Measurements from ENCODE around the gene NOCT.

Gene NOCT, protein sequence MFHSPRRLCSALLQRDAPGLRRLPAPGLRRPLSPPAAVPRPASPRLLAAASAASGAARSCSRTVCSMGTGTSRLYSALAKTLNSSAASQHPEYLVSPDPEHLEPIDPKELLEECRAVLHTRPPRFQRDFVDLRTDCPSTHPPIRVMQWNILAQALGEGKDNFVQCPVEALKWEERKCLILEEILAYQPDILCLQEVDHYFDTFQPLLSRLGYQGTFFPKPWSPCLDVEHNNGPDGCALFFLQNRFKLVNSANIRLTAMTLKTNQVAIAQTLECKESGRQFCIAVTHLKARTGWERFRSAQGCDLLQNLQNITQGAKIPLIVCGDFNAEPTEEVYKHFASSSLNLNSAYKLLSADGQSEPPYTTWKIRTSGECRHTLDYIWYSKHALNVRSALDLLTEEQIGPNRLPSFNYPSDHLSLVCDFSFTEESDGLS

DNA sequence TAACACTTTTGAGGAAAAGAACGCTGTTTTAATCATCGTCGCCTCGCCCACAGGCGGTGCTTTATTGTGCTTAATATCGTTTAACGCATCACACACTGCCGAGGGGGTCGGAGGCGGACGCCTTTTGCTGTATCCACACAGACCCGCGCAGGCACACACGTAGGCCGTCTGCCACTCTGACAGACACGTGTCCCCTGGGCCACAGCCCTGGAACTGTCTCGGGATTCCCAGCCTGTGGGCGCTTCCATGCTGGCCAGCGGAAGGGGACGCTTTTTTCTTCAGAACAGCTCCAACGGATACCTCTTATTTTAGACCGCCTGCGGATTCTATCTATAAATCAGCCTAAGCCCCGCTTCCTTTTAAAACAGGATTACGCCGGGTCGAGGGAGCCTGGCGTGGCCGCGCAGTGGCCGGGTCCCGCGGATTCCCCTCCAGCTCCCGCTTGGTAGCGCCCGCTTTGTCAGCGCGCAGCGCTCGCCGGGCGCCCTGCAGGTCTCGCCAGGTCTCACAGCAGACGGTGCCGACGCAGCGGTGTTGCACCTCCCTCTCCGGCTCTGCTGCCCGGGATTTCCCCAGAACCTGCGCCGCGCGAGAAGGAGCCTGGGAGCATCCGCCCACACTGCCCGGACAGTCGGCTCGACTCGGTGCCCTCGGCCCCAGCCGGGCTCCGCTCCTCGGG, at the start of gene NOCT:
Gene NOCT, plus strand, starts transcription at position 513 of the 679 bp plus-strand sequence. CDS start 201 bp downstream, outside the sequence.
- Histone ChIP-seq H3K4me1 (ENCODE audit: control insufficient read depth, insufficient read depth, low read length) (peaks cover 7% of the 10 kb centered on the region), H3K9ac (ENCODE audit: low read length in 2 of 2) (peak within 1 kb of the TSS; percentile 52 to 83), H3K9me3 (ENCODE audit: control insufficient read depth in 2 of 2, low read length in 2 of 2) (no peaks in the 10 kb centered on the region), H3K4me3 (ENCODE audit: low read length in 2 of 2) (peak within 1 kb of the TSS; percentile 61 to 82), H3K27me3 (ENCODE audit: control insufficient read depth in 1 of 2, insufficient read depth in 2 of 2, low read length in 2 of 2) (no peaks in the 10 kb centered on the region), H3K36me3 (ENCODE audit: control insufficient read depth in 2 of 2, insufficient read depth in 2 of 2, low read length in 2 of 2) (no peaks in the 10 kb centered on the region), H3K27ac (ENCODE audit: low read length) (peak within 1 kb of the TSS; percentile 92)

- Histone ChIP-seq H3K36me3 (ENCODE audit: control insufficient read depth in 2 of 2, insufficient read depth in 2 of 2, low read length in 2 of 2) (no peaks in the 10 kb centered on the region), H3K27me3 (ENCODE audit: control insufficient read depth in 1 of 2, insufficient read depth in 2 of 2, low read length in 2 of 2) (no peaks in the 10 kb centered on the region), H3K9ac (ENCODE audit: low read length in 2 of 2) (no peak overlapping the region), H3K27ac (ENCODE audit: low read length) (no peak overlapping the region), H3K9me3 (ENCODE audit: control insufficient read depth in 2 of 2, low read length in 2 of 2) (no peaks in the 10 kb centered on the region), H3K4me3 (ENCODE audit: low read length in 2 of 2) (no peak overlapping the region), H3K4me1 (ENCODE audit: control insufficient read depth, insufficient read depth, low read length) (no peaks in the 10 kb centered on the region)
Observed at GRCh38 chr4:138967313-138967712, 48.3 kb upstream of the NOCT start.

DNA sequence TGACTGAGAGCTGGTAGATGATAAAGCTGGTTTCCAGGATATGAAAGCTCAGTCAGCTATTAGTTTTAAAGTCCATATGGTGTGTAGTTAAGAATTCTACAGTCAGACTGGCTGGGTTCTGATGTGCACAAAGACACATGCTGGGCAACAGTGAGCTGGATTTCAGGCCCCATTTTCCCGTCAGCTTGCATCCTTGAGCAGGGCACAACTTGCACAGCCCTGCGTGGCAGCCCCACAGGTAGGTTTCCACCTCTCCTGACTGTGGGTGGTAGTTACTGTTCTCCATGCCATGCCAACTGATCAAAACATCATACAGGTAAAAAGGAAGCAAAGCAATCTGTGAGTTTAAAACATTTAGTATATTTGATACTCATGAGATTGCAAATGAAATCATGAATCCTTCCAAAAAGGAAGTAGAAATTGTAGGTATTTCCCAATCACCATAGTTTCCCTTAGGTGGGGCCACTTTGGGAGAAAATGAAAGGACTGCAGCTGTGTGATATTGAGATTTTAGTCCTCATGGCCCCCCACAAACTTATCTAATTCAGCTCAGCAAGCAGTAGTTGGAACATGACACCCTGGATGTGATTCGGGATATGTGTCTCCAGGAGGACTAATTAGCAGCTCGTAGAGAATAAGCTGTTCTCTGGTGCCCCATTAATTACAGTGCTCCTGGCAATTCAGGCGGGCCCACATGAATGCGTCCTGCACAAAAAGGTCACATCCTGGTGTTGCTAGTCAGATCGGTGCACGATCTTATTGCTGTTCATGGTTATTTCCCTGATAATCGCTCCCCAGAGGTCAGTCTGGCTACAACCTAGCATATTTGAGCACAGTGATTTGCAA, 42.4 kb upstream of the NOCT start:
- Histone ChIP-seq H3K36me3 (ENCODE audit: control insufficient read depth in 2 of 2, insufficient read depth in 2 of 2, low read length in 2 of 2) (no peaks in the 10 kb centered on the region), H3K4me1 (ENCODE audit: control insufficient read depth, insufficient read depth, low read length) (no peaks in the 10 kb centered on the region), H3K9me3 (ENCODE audit: control insufficient read depth in 2 of 2, low read length in 2 of 2) (no peaks in the 10 kb centered on the region), H3K9ac (ENCODE audit: low read length in 2 of 2) (no peak overlapping the region), H3K4me3 (ENCODE audit: low read length in 2 of 2) (no peak overlapping the region), H3K27ac (ENCODE audit: low read length) (no peak overlapping the region), H3K27me3 (ENCODE audit: control insufficient read depth in 1 of 2, insufficient read depth in 2 of 2, low read length in 2 of 2) (no peaks in the 10 kb centered on the region)

- H3K4me3 ChIP-seq (ENCODE audit: low read length in 2 of 2): no peak overlapping the region
- no peaks in the 10 kb centered on the region for H3K27me3 ChIP-seq (ENCODE audit: control insufficient read depth in 1 of 2, insufficient read depth in 2 of 2, low read length in 2 of 2)
- H3K4me1 ChIP-seq (ENCODE audit: control insufficient read depth, insufficient read depth, low read length): no peaks in the 10 kb centered on the region
- no peaks in the 10 kb centered on the region for H3K9me3 ChIP-seq (ENCODE audit: control insufficient read depth in 2 of 2, low read length in 2 of 2)
- H3K36me3 ChIP-seq (ENCODE audit: control insufficient read depth in 2 of 2, insufficient read depth in 2 of 2, low read length in 2 of 2): no peaks in the 10 kb centered on the region
- H3K9ac ChIP-seq (ENCODE audit: low read length in 2 of 2): no peak overlapping the region
- H3K27ac ChIP-seq (ENCODE audit: low read length): no peak overlapping the region
Observed at GRCh38 chr4:138975225-138975624, 40.4 kb upstream of the NOCT start.

DNA sequence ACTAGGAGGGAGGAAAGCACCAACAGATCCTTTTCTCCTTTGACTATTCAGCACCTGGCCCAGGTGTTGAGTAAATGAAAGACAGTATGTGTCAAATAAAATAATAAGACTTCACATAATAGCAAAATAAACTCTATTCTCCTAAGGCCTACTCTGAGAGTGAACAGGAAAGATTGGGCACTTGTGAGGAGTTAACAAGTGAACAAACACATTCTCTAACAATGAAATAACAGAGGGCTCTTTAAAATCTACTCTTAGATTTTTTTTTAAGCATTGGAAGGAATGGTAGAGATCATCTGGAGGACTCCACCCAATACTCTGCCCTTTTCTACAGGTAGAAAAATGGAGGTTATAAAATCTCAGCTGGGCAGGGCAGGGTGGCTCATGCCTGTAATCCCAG, 39.1 kb upstream of the NOCT start:
- H3K4me1 ChIP-seq (ENCODE audit: control insufficient read depth, insufficient read depth, low read length): no peaks in the 10 kb centered on the region

DNA sequence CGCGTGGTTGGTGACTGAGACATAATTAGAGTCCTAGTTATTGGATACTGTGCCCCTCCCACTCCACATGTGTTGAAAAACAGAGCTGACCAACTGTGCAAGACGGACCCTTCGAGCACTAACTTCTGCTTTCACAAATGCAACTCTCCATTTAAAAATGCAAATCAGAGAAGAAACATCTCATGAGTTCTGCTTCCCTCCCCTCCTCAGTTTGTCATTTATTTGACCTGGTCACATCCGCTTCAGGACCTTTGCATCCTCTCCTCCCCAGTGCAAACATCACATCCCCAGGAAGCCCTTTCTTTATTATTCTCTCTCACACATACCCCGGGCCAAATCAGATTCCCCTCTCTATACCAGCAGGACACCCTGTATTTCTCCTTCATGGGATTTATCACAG, 38.1 kb upstream of the NOCT start:
- Histone ChIP-seq H3K27ac (ENCODE audit: low read length) (no peak overlapping the region), H3K4me1 (ENCODE audit: control insufficient read depth, insufficient read depth, low read length) (no peaks in the 10 kb centered on the region), H3K27me3 (ENCODE audit: control insufficient read depth in 1 of 2, insufficient read depth in 2 of 2, low read length in 2 of 2) (no peaks in the 10 kb centered on the region), H3K36me3 (ENCODE audit: control insufficient read depth in 2 of 2, insufficient read depth in 2 of 2, low read length in 2 of 2) (no peaks in the 10 kb centered on the region), H3K9ac (ENCODE audit: low read length in 2 of 2) (no peak overlapping the region), H3K4me3 (ENCODE audit: low read length in 2 of 2) (no peak overlapping the region), H3K9me3 (ENCODE audit: control insufficient read depth in 2 of 2, low read length in 2 of 2) (no peaks in the 10 kb centered on the region)

More for the DNA sequence above, 39.1 kb upstream of the NOCT start:
- Histone ChIP-seq H3K27ac (ENCODE audit: low read length) (no peak overlapping the region), H3K9ac (ENCODE audit: low read length in 2 of 2) (no peak overlapping the region), H3K9me3 (ENCODE audit: control insufficient read depth in 2 of 2, low read length in 2 of 2) (no peaks in the 10 kb centered on the region), H3K36me3 (ENCODE audit: control insufficient read depth in 2 of 2, insufficient read depth in 2 of 2, low read length in 2 of 2) (no peaks in the 10 kb centered on the region), H3K4me3 (ENCODE audit: low read length in 2 of 2) (no peak overlapping the region), H3K27me3 (ENCODE audit: control insufficient read depth in 1 of 2, insufficient read depth in 2 of 2, low read length in 2 of 2) (no peaks in the 10 kb centered on the region)

GRCh38 chr4:138978028-138978585, 37.5 kb upstream of the NOCT start:
- Histone ChIP-seq H3K36me3 (ENCODE audit: control insufficient read depth in 2 of 2, insufficient read depth in 2 of 2, low read length in 2 of 2) (no peaks in the 10 kb centered on the region), H3K27me3 (ENCODE audit: control insufficient read depth in 1 of 2, insufficient read depth in 2 of 2, low read length in 2 of 2) (no peaks in the 10 kb centered on the region), H3K4me3 (ENCODE audit: low read length in 2 of 2) (no peak overlapping the region), H3K9ac (ENCODE audit: low read length in 2 of 2) (no peak overlapping the region), H3K4me1 (ENCODE audit: control insufficient read depth, insufficient read depth, low read length) (no peaks in the 10 kb centered on the region), H3K27ac (ENCODE audit: low read length) (no peak overlapping the region), H3K9me3 (ENCODE audit: control insufficient read depth in 2 of 2, low read length in 2 of 2) (no peaks in the 10 kb centered on the region)

- no peak overlapping the region for H3K9ac ChIP-seq (ENCODE audit: low read length in 2 of 2)
- no peaks in the 10 kb centered on the region for H3K27me3 ChIP-seq (ENCODE audit: control insufficient read depth in 1 of 2, insufficient read depth in 2 of 2, low read length in 2 of 2)
- no peaks in the 10 kb centered on the region for H3K9me3 ChIP-seq (ENCODE audit: control insufficient read depth in 2 of 2, low read length in 2 of 2)
- H3K4me1 ChIP-seq (ENCODE audit: control insufficient read depth, insufficient read depth, low read length): no peaks in the 10 kb centered on the region
- no peak overlapping the region for H3K27ac ChIP-seq (ENCODE audit: low read length)
- no peaks in the 10 kb centered on the region for H3K36me3 ChIP-seq (ENCODE audit: control insufficient read depth in 2 of 2, insufficient read depth in 2 of 2, low read length in 2 of 2)
- H3K4me3 ChIP-seq (ENCODE audit: low read length in 2 of 2): no peak overlapping the region
Observed at GRCh38 chr4:138978600-138978999, 37.0 kb upstream of the NOCT start.

DNA sequence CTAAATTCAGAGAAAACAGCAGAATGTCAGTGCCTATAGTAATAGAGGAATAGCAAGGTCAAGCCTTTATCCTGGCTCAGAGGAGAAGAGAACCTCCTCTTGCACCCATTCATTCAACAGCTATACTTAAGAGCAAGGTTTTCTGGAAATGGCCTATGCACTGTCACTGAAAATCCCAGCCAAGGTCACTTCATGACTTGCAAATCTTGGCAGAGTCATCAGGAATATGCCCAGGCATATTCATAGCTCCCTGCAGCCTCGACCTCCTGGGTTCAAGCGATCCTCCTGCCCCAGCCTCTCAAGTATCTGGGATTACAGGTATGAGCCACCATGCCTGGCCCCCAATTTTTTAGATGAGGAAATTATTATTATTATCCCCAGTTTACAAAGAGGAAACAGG, 35.8 kb upstream of the NOCT start:
- Histone ChIP-seq H3K9me3 (ENCODE audit: control insufficient read depth in 2 of 2, low read length in 2 of 2) (no peaks in the 10 kb centered on the region), H3K36me3 (ENCODE audit: control insufficient read depth in 2 of 2, insufficient read depth in 2 of 2, low read length in 2 of 2) (no peaks in the 10 kb centered on the region), H3K27me3 (ENCODE audit: control insufficient read depth in 1 of 2, insufficient read depth in 2 of 2, low read length in 2 of 2) (no peaks in the 10 kb centered on the region), H3K4me1 (ENCODE audit: control insufficient read depth, insufficient read depth, low read length) (no peaks in the 10 kb centered on the region), H3K4me3 (ENCODE audit: low read length in 2 of 2) (no peak overlapping the region), H3K9ac (ENCODE audit: low read length in 2 of 2) (no peak overlapping the region), H3K27ac (ENCODE audit: low read length) (no peak overlapping the region)

DNA sequence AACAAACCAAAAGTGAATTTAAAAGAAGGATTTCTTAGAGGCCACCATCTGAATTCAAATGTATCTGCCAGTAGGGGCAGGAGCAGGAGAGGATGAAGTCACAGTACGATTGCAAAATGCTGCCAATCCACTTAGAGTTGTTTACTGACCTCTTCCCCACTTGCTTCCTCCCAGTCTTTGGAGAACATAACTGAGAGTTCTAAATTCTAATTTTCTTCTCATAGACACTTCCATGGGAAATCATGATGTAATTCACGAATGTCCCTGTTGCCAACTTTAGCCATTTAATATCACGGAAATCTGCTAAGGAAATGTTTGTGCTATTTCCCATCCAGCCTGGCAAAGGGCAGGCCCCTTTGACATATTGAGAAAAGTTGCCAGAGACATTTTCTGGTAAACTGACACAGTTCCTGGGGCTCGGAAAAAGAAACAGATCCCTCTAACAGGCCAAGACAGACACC, 33.6 kb upstream of the NOCT start:
- Histone ChIP-seq H3K27me3 (ENCODE audit: control insufficient read depth in 1 of 2, insufficient read depth in 2 of 2, low read length in 2 of 2) (no peaks in the 10 kb centered on the region), H3K36me3 (ENCODE audit: control insufficient read depth in 2 of 2, insufficient read depth in 2 of 2, low read length in 2 of 2) (no peaks in the 10 kb centered on the region), H3K4me3 (ENCODE audit: low read length in 2 of 2) (peak overlapping the region in 1 of 2 donors; percentile 22), H3K9ac (ENCODE audit: low read length in 2 of 2) (no peak overlapping the region), H3K9me3 (ENCODE audit: control insufficient read depth in 2 of 2, low read length in 2 of 2) (no peaks in the 10 kb centered on the region), H3K4me1 (ENCODE audit: control insufficient read depth, insufficient read depth, low read length) (no peaks in the 10 kb centered on the region), H3K27ac (ENCODE audit: low read length) (peak overlapping the region; percentile 41)
